Prostate gland (tissue), 2 donors: ENCODE results near the gene TMBIM1.

Experiments used
- POLR2A ChIP-seq: fragments of 450-650 bp; IDR thresholded peaks from one replicate; pipeline ENCODE4 v1.6.1; 2016; ENCODE audit warnings: antibody characterized with exemption, mild to moderate bottlenecking
- POLR2AphosphoS5 ChIP-seq: sonication (generic); formaldehyde crosslinking; IDR thresholded peaks from one replicate; pipeline ENCODE4 v1.6.1; 2017; ENCODE audit warnings: antibody characterized with exemption
- TF ChIP-seq, protein P1 (sequence below), 4 experiments: fragments of 200-600 bp in 2 of 4; fragments of 450-650 bp in 2 of 4; sonication (generic) in 2 of 4; IDR thresholded peaks; 1 replicate in 3 of 4; 2 replicates in 1 of 4; pipeline ENCODE4 v1.5.1; 2016 to 2019; ENCODE audit warnings: antibody characterized with exemption in 4 of 4, mild to moderate bottlenecking in 2 of 4, moderate library complexity in 2 of 4

DNA sequence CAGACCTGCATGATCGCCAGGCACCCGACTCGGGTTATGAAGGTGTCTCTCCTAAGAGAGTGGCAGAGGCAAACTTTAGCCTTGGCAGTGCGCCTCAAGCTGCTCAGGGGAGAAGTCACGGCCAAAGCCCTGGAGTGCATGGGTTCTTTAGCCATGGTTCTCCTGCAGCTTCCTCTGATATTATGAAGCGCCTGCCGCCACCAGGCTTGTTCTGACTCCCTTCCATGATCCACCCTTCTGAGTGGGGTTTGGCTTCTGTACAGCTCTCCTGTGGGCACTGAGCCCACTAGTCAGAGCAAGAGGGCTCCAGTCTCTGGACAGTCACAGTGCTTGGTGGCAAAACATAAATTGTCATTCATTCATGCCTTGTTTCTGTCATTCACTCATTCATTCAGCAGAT lies 25.9 kb upstream of the TMBIM1 start:
- TF ChIP-seq, protein P1, sequence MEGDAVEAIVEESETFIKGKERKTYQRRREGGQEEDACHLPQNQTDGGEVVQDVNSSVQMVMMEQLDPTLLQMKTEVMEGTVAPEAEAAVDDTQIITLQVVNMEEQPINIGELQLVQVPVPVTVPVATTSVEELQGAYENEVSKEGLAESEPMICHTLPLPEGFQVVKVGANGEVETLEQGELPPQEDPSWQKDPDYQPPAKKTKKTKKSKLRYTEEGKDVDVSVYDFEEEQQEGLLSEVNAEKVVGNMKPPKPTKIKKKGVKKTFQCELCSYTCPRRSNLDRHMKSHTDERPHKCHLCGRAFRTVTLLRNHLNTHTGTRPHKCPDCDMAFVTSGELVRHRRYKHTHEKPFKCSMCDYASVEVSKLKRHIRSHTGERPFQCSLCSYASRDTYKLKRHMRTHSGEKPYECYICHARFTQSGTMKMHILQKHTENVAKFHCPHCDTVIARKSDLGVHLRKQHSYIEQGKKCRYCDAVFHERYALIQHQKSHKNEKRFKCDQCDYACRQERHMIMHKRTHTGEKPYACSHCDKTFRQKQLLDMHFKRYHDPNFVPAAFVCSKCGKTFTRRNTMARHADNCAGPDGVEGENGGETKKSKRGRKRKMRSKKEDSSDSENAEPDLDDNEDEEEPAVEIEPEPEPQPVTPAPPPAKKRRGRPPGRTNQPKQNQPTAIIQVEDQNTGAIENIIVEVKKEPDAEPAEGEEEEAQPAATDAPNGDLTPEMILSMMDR (IDR thresholded peaks at IDR 0.05): no peak
- TF ChIP-seq POLR2AphosphoS5 (no peak), POLR2A (no peak)
